Large intestine (tissue), 3 donors: Measurements from ENCODE around the gene SDK1. TPM values are rescaled to one million over a fixed set of nuclear protein-coding genes. Genes with fewer than 3 reads are reported as not detected.
A peak's percentile ranks its signal among the peaks of the same experiment; 100 is the strongest.
"Not testable (repeated sequence)": the region's sequence is repeated elsewhere in the genome, so short reads cannot be mapped to it uniquely, and the experiment has no call there.

Source experiments
- DNase-seq, 2 donors: peaks; one replicate each; pipeline versions ENCODE4 v3.0.0 to v3.0.0-alpha.2; 2013
- H3K27ac ChIP-seq: one replicate; pipeline ENCODE4 v1.5.1; 2013; ENCODE audit warnings: low read length
- H3K27me3 ChIP-seq: 2 replicates; pipeline ENCODE4 v1.6.1; 2013; ENCODE audit warnings: low read length; ENCODE audit not compliant: control insufficient read depth, insufficient read depth
- H3K36me3 ChIP-seq: 2 replicates; pipeline ENCODE4 v1.6.1; 2013; ENCODE audit warnings: low read length; ENCODE audit not compliant: control insufficient read depth, insufficient read depth
- H3K4me1 ChIP-seq: one replicate; pipeline ENCODE4 v1.6.1; 2013; ENCODE audit warnings: low read length; ENCODE audit not compliant: control insufficient read depth, insufficient read depth
- H3K4me3 ChIP-seq: one replicate; pipeline ENCODE4 v1.5.1; 2013; ENCODE audit warnings: low read length
- H3K9me3 ChIP-seq: one replicate; pipeline ENCODE4 v1.6.1; 2013; ENCODE audit warnings: mild to moderate bottlenecking, low read depth, low read length, moderate library complexity; ENCODE audit not compliant: control insufficient read depth
- WGBS: methylation state at CpG from one replicate; pipeline ENCODE4 v1.1.5; 2013; ENCODE audit warnings: low lambda C conversion rate; ENCODE audit not compliant: insufficient coverage; 5-methylcytosine and 5-hydroxymethylcytosine counted together
- polyA plus RNA-seq: library from polyadenylated mRNA; unstranded; fragments of 120-200 nt; gene quantifications from one replicate; pipeline ENCODE4 v1.2.1, GENCODE V29; 2013

SDK1 gene
- polyA plus RNA-seq, 1 donor = 6.4 TPM

GRCh38 chr7:4233146-4233545, 932.1 kb downstream of the SDK1 start:
- 80% methylated on average over 1 of the region's 15 CpGs for WGBS
- no peak for DNase-seq
- no peak overlapping the region for H3K4me3 ChIP-seq
- H3K9me3 ChIP-seq = no peaks in the 10 kb centered on the region
- H3K27ac ChIP-seq = no peak overlapping the region
- H3K4me1 ChIP-seq = peaks cover 15% of the 10 kb centered on the region
- H3K27me3 ChIP-seq = no peaks in the 10 kb centered on the region
- no peaks in the 10 kb centered on the region for H3K36me3 ChIP-seq

- Histone ChIP-seq H3K9me3 (no peaks in the 10 kb centered on the region), H3K36me3 (no peaks in the 10 kb centered on the region), H3K4me3 (no peak overlapping the region), H3K27me3 (no peaks in the 10 kb centered on the region), H3K4me1 (peaks cover 15% of the 10 kb centered on the region), H3K27ac (no peak overlapping the region)
- WGBS = no CpG with 5 or more reads among the region's 26 CpGs
- peak; percentile 62 to 80 for DNase-seq
Observed at GRCh38 chr7:4233621-4234497, 932.8 kb downstream of the SDK1 start.

- Histone ChIP-seq H3K27ac (no peak overlapping the region), H3K4me3 (no peak overlapping the region), H3K9me3 (no peaks in the 10 kb centered on the region), H3K4me1 (peaks cover 15% of the 10 kb centered on the region), H3K36me3 (no peaks in the 10 kb centered on the region), H3K27me3 (no peaks in the 10 kb centered on the region)
- no peak for DNase-seq
- WGBS = no CpG with 5 or more reads among the region's 12 CpGs
Observed at GRCh38 chr7:4234498-4234855, 933.4 kb downstream of the SDK1 start.

- no CpG with 5 or more reads among the region's 9 CpGs for WGBS
- H3K4me3 ChIP-seq = no peak overlapping the region
- H3K36me3 ChIP-seq = no peaks in the 10 kb centered on the region
- DNase-seq = no peak
- no peaks in the 10 kb centered on the region for H3K27me3 ChIP-seq
- no peak overlapping the region for H3K27ac ChIP-seq
- peaks cover 15% of the 10 kb centered on the region for H3K4me1 ChIP-seq
- H3K9me3 ChIP-seq = no peaks in the 10 kb centered on the region
Observed at GRCh38 chr7:4234886-4235285, 933.8 kb downstream of the SDK1 start.

GRCh38 chr7:4235596-4235995, 934.5 kb downstream of the SDK1 start:
- Histone ChIP-seq H3K27ac (no peak overlapping the region), H3K4me3 (no peak overlapping the region), H3K36me3 (no peaks in the 10 kb centered on the region), H3K9me3 (no peaks in the 10 kb centered on the region), H3K4me1 (peaks cover 15% of the 10 kb centered on the region), H3K27me3 (no peaks in the 10 kb centered on the region)
- peak; percentile 69 to 81 for DNase-seq
- no CpG with 5 or more reads among the region's 14 CpGs for WGBS

- WGBS = no CpG with 5 or more reads among the region's 12 CpGs
- DNase-seq = no peak
- Histone ChIP-seq H3K27ac (no peak overlapping the region), H3K4me3 (no peak overlapping the region), H3K4me1 (peaks cover 15% of the 10 kb centered on the region), H3K9me3 (no peaks in the 10 kb centered on the region), H3K36me3 (no peaks in the 10 kb centered on the region), H3K27me3 (no peaks in the 10 kb centered on the region)
Observed at GRCh38 chr7:4236389-4236788, 935.3 kb downstream of the SDK1 start.

GRCh38 chr7:4236873-4237272, 935.8 kb downstream of the SDK1 start:
- H3K36me3 ChIP-seq, H3K27me3 ChIP-seq, H3K27ac ChIP-seq, H3K9me3 ChIP-seq, DNase-seq, H3K4me3 ChIP-seq: not testable (repeated sequence)
- 100% methylated on average over 1 of the region's 5 CpGs for WGBS
- H3K4me1 ChIP-seq = peaks cover 15% of the 10 kb centered on the region

GRCh38 chr7:4237296-4238235, 936.5 kb downstream of the SDK1 start:
- Histone ChIP-seq H3K4me1 (peaks cover 15% of the 10 kb centered on the region), H3K27ac (no peak overlapping the region), H3K36me3 (no peaks in the 10 kb centered on the region), H3K9me3 (no peaks in the 10 kb centered on the region), H3K27me3 (no peaks in the 10 kb centered on the region), H3K4me3 (no peak overlapping the region)
- DNase-seq = peak; percentile 80 to 90
- no CpG with 5 or more reads among the region's 25 CpGs for WGBS

GRCh38 chr7:4238861-4239260, 937.8 kb downstream of the SDK1 start:
- Histone ChIP-seq H3K27me3 (no peaks in the 10 kb centered on the region), H3K36me3 (no peaks in the 10 kb centered on the region), H3K27ac (no peak overlapping the region), H3K4me3 (no peak overlapping the region), H3K4me1 (peaks cover 10% of the 10 kb centered on the region), H3K9me3 (no peaks in the 10 kb centered on the region)
- WGBS = no CpG with 5 or more reads among the region's 5 CpGs
- no peak for DNase-seq

GRCh38 chr7:4240042-4240441, 939.0 kb downstream of the SDK1 start:
- Histone ChIP-seq H3K27ac (no peak overlapping the region), H3K4me1 (peaks cover 2% of the 10 kb centered on the region), H3K36me3 (no peaks in the 10 kb centered on the region), H3K27me3 (no peaks in the 10 kb centered on the region), H3K9me3 (peaks cover 7% of the 10 kb centered on the region), H3K4me3 (no peak overlapping the region)
- no peak for DNase-seq
- WGBS = 79% methylated on average over 3 of the region's 10 CpGs
